A549 (cell line): Measurements from ENCODE around the gene TMTC2. TPM values are rescaled to one million over a fixed set of nuclear protein-coding genes. Genes with fewer than 3 reads are reported as not detected.

ENCODE experiments used
- ATAC-seq, 2 experiments: fragments of 200-7000 bp in 1 of 2; fragments of >200 bp in 1 of 2; cut with Nextera tagmentation in 1 of 2; cut with Tn5 transposase in 1 of 2; 3 replicates each; pipeline versions ENCODE4 v1.8.0 to v1.9.1; 2018 to 2020; ENCODE audit warnings: mild to moderate bottlenecking in 1 of 2, moderate library complexity in 1 of 2
- CTCF ChIA-PET: fragments of 300-600 bp; sonication (Branson Sonifier 250); formaldehyde crosslinking; extraction: SDS; loops from one replicate; lab custom pipeline; 2021; ENCODE audit warnings: antibody characterized with exemption, inconsistent platforms; lab: Yijun Ruan, JAX
- POLR2A ChIA-PET: fragments of 350-600 bp; formaldehyde crosslinking; extraction: SDS; loops from one replicate; lab custom pipeline; 2021; ENCODE audit warnings: antibody characterized with exemption, inconsistent platforms; lab: Yijun Ruan, JAX
- DNase-seq, 2 experiments: peaks; one replicate each; pipeline versions ENCODE4 v3.0.0 to v3.0.0-alpha.2; 2011 to 2016; ENCODE audit warnings: low read depth in 1 of 2, low spot score in 1 of 2
- FAIRE-seq: peaks from 2 replicates; lab custom pipeline; 2011; peaks lifted over from hg19 to GRCh38; lab: Jason Lieb, UNC
- H3K27ac ChIP-seq, 2 experiments: fragments of >200 bp; sonication (Bioruptor Twin); formaldehyde crosslinking; 3 replicates each; pipeline ENCODE4 v1.5.1; 2016 to 2017
- H3K4me1 ChIP-seq: fragments of >200 bp; sonication (Bioruptor Twin); formaldehyde crosslinking; 3 replicates; pipeline ENCODE4 v1.6.1; 2016
- H3K4me2 ChIP-seq: fragments of >200 bp; sonication (Bioruptor Twin); formaldehyde crosslinking; 3 replicates; pipeline ENCODE4 v1.6.1; 2016
- H3K4me3 ChIP-seq: fragments of >200 bp; sonication (Bioruptor Twin); formaldehyde crosslinking; 3 replicates; pipeline ENCODE4 v1.5.1; 2016
- H3K9me3 ChIP-seq: fragments of >200 bp; sonication (Bioruptor Twin); formaldehyde crosslinking; 3 replicates; pipeline ENCODE4 v1.6.1; 2016
- CBX8 ChIP-seq: fragments of 200-600 bp; sonication (generic); IDR thresholded peaks from 2 replicates; pipeline ENCODE4 v1.6.1; 2016
- CHD2 ChIP-seq: fragments of 150-350 bp; IDR thresholded peaks from 2 replicates; pipeline ENCODE4 v1.6.1; 2014; ENCODE audit warnings: low read length; ENCODE audit not compliant: partially characterized antibody
- CHD4 ChIP-seq: fragments of 200-600 bp; sonication (generic); IDR thresholded peaks from 2 replicates; pipeline ENCODE4 v1.6.1; 2016; ENCODE audit warnings: antibody characterized with exemption, mild to moderate bottlenecking, borderline replicate concordance
- EHMT2 ChIP-seq: fragments of 200-600 bp; sonication (generic); IDR thresholded peaks from 2 replicates; pipeline ENCODE4 v1.6.1; 2016; ENCODE audit warnings: antibody characterized with exemption, low read depth, mild to moderate bottlenecking, moderate library complexity
- HDAC2 ChIP-seq: fragments of 200-600 bp; sonication (generic); IDR thresholded peaks from 2 replicates; pipeline ENCODE4 v1.6.1; 2016
- HES2 ChIP-seq: fragments of >200 bp; sonication (Bioruptor Twin); formaldehyde crosslinking; IDR thresholded peaks from 2 replicates; pipeline ENCODE4 v1.6.1; 2016
- HOXB13 ChIP-seq: fragments of 250-450 bp; sonication (Bioruptor Pico); IDR thresholded peaks from 2 replicates; pipeline ENCODE4 v1.5.0; 2020; ENCODE audit warnings: low read depth, mild to moderate bottlenecking, moderate library complexity
- MAFK ChIP-seq: fragments of 450-650 bp; IDR thresholded peaks from 2 replicates; pipeline ENCODE4 v1.6.1; 2014; ENCODE audit not compliant: partially characterized antibody
- MYC ChIP-seq: IDR thresholded peaks from 2 replicates; pipeline ENCODE4 v1.6.1; 2012; ENCODE audit warnings: mild to moderate bottlenecking, inconsistent platforms, low read length, improper control_type of control experiment, borderline replicate concordance
- NFE2L2 ChIP-seq: fragments of 150-350 bp; conservative IDR thresholded peaks from 2 replicates; pipeline ENCODE4 v1.6.1; 2014; ENCODE audit warnings: low read length
- NPAS2 ChIP-seq: fragments of 250-450 bp; sonication (Bioruptor Pico); IDR thresholded peaks from 2 replicates; pipeline ENCODE4 v1.8.0; 2022; ENCODE audit warnings: mild to moderate bottlenecking, moderate library complexity, borderline replicate concordance
- PBX3 ChIP-seq: IDR thresholded peaks from 2 replicates; pipeline ENCODE4 v1.6.1; 2012
- PHF8 ChIP-seq: fragments of 200-600 bp; sonication (generic); IDR thresholded peaks from 2 replicates; pipeline ENCODE4 v1.6.1; 2016; ENCODE audit warnings: low read depth, mild to moderate bottlenecking, antibody characterized with exemption, moderate library complexity, borderline replicate concordance
- POLR2A ChIP-seq: IDR thresholded peaks from 2 replicates; pipeline ENCODE4 v1.6.1; 2012; ENCODE audit warnings: mild to moderate bottlenecking, low read length
- RAD21 ChIP-seq, 2 experiments: fragments of >200 bp in 1 of 2; sonication (Bioruptor Twin) in 1 of 2; formaldehyde crosslinking in 1 of 2; IDR thresholded peaks in 1 of 2; conservative IDR thresholded peaks in 1 of 2; 2 replicates in 1 of 2; 3 replicates in 1 of 2; pipeline ENCODE4 v1.6.1; 2012 to 2018; ENCODE audit warnings: inconsistent platforms in 1 of 2
- RARB ChIP-seq: fragments of 250-450 bp; sonication (Bioruptor Pico); IDR thresholded peaks from 2 replicates; pipeline ENCODE4 v1.8.0; 2021; ENCODE audit warnings: mild to moderate bottlenecking, moderate library complexity
- REST ChIP-seq: fragments of 200-600 bp; sonication (generic); IDR thresholded peaks from 2 replicates; pipeline ENCODE4 v1.6.1; 2016; ENCODE audit warnings: antibody characterized with exemption, mild to moderate bottlenecking, moderate library complexity
- RFX5 ChIP-seq: fragments of 450-650 bp; IDR thresholded peaks from 2 replicates; pipeline ENCODE4 v1.7.1; 2014; ENCODE audit warnings: antibody characterized with exemption, mild to moderate bottlenecking, moderate library complexity
- SMC3 ChIP-seq: fragments of >200 bp; sonication (Bioruptor Twin); formaldehyde crosslinking; IDR thresholded peaks from 3 replicates; pipeline ENCODE4 v1.6.1; 2018; ENCODE audit warnings: inconsistent platforms
- TFCP2L1 ChIP-seq: fragments of 250-450 bp; sonication (Bioruptor Pico); IDR thresholded peaks from 2 replicates; pipeline ENCODE4 v1.5.0; 2021; ENCODE audit warnings: mild to moderate bottlenecking
- ZC3H11A ChIP-seq: fragments of 450-650 bp; IDR thresholded peaks from 2 replicates; pipeline ENCODE4 v1.6.1; 2014; ENCODE audit warnings: antibody characterized with exemption, mild to moderate bottlenecking
- ZFP36 ChIP-seq: fragments of 450-650 bp; IDR thresholded peaks from 2 replicates; pipeline ENCODE4 v1.6.1; 2014; ENCODE audit warnings: borderline replicate concordance; ENCODE audit not compliant: partially characterized antibody
- ZNF302 ChIP-seq: fragments of 250-450 bp; sonication (Bioruptor Pico); IDR thresholded peaks from 2 replicates; pipeline ENCODE4 v1.9.0; 2021; ENCODE audit warnings: inconsistent platforms, mild to moderate bottlenecking, moderate library complexity
- WGBS: methylation state at CpG from one replicate; pipeline ENCODE4 v1.1.6; 2017; ENCODE audit errors: missing lambda C conversion rate; 5-methylcytosine and 5-hydroxymethylcytosine counted together
- polyA plus RNA-seq, 4 experiments: library from polyadenylated mRNA; depleted of rRNA in 3 of 4; stranded (reverse); fragments of >200 nt; fragmentation: RNase III in 1 of 4; extraction: RNeasy Plus Mini Kit Qiagen cat#74134 plus additional on column Dnase treatment in 1 of 4; gene quantifications; 2 replicates in 3 of 4; 3 replicates in 1 of 4; pipeline ENCODE4 v1.2.3, GENCODE V29; 2011 to 2017
- TF ChIP-seq, protein P1 (sequence below): IDR thresholded peaks from 2 replicates; pipeline ENCODE4 v1.6.1; 2012
- TF ChIP-seq, protein P2 (sequence below): fragments of >200 bp; sonication (Bioruptor Twin); formaldehyde crosslinking; IDR thresholded peaks from 3 replicates; pipeline ENCODE4 v1.5.1; 2016
- TF ChIP-seq, protein P3 (sequence below): fragments of 450-650 bp; IDR thresholded peaks from 2 replicates; pipeline ENCODE4 v1.6.1; 2014; ENCODE audit warnings: antibody characterized with exemption
- TF ChIP-seq, protein P4 (sequence below): fragments of 250-450 bp; sonication (Bioruptor Pico); IDR thresholded peaks from 2 replicates; pipeline ENCODE4 v1.5.0; 2020; ENCODE audit warnings: low read depth, mild to moderate bottlenecking, moderate library complexity

The TMTC2 gene
- polyA plus RNA-seq, 2 of the 4 experiments (the other 2 are of a cell fraction): 1.8 to 5.3 TPM

- FAIRE-seq: no peak
- Histone ChIP-seq H3K27ac (no peak overlapping the region), H3K9me3 (no peaks in the 10 kb centered on the region), H3K4me1 (no peaks in the 10 kb centered on the region), H3K4me3 (no peak overlapping the region), H3K4me2 (no peak overlapping the region)
- DNase-seq: no peak
- TF ChIP-seq ZFP36 (no peak), PHF8 (no peak), RARB (CRISPR knock-in tag) (no peak), NPAS2 (CRISPR knock-in tag) (no peak), SMC3 (no peak), TFCP2L1 (CRISPR knock-in tag) (no peak), MYC (no peak), HES2 (no peak), HOXB13 (no peak), CHD4 (no peak), REST (no peak), EHMT2 (no peak), POLR2A (no peak), RFX5 (no peak), HDAC2 (no peak), NFE2L2 (no peak), ZNF302 (CRISPR knock-in tag) (no peak), MAFK (no peak), CHD2 (no peak)
- TF ChIP-seq, protein P1, sequence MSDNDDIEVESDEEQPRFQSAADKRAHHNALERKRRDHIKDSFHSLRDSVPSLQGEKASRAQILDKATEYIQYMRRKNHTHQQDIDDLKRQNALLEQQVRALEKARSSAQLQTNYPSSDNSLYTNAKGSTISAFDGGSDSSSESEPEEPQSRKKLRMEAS: no peak
- POLR2A ChIA-PET: no interaction called here
- no peak for ATAC-seq
- CTCF ChIA-PET: no interaction called here
Measured at GRCh38 chr12:82870771-82871377, 184.2 kb downstream of the TMTC2 start.

GRCh38 chr12:82872088-82872487, 185.4 kb downstream of the TMTC2 start:
- no peak overlapping the region for H3K27ac ChIP-seq
- TF ChIP-seq CBX8: no peak
- no peak for TF ChIP-seq SMC3
- TF ChIP-seq, protein P2, sequence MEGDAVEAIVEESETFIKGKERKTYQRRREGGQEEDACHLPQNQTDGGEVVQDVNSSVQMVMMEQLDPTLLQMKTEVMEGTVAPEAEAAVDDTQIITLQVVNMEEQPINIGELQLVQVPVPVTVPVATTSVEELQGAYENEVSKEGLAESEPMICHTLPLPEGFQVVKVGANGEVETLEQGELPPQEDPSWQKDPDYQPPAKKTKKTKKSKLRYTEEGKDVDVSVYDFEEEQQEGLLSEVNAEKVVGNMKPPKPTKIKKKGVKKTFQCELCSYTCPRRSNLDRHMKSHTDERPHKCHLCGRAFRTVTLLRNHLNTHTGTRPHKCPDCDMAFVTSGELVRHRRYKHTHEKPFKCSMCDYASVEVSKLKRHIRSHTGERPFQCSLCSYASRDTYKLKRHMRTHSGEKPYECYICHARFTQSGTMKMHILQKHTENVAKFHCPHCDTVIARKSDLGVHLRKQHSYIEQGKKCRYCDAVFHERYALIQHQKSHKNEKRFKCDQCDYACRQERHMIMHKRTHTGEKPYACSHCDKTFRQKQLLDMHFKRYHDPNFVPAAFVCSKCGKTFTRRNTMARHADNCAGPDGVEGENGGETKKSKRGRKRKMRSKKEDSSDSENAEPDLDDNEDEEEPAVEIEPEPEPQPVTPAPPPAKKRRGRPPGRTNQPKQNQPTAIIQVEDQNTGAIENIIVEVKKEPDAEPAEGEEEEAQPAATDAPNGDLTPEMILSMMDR: no peak
- no peak for TF ChIP-seq PBX3
- TF ChIP-seq, protein P3, sequence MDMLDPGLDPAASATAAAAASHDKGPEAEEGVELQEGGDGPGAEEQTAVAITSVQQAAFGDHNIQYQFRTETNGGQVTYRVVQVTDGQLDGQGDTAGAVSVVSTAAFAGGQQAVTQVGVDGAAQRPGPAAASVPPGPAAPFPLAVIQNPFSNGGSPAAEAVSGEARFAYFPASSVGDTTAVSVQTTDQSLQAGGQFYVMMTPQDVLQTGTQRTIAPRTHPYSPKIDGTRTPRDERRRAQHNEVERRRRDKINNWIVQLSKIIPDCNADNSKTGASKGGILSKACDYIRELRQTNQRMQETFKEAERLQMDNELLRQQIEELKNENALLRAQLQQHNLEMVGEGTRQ: no peak
- TF ChIP-seq ZNF302 (CRISPR knock-in tag): no peak
- no peak for TF ChIP-seq HDAC2
- no peak for TF ChIP-seq ZC3H11A
- TF ChIP-seq HOXB13: no peak
- no peak for TF ChIP-seq RAD21 (conservative IDR thresholded peaks at IDR 0.05 in 1 of 2, IDR thresholded peaks at IDR 0.05 in 1 of 2)
- TF ChIP-seq, protein P4, sequence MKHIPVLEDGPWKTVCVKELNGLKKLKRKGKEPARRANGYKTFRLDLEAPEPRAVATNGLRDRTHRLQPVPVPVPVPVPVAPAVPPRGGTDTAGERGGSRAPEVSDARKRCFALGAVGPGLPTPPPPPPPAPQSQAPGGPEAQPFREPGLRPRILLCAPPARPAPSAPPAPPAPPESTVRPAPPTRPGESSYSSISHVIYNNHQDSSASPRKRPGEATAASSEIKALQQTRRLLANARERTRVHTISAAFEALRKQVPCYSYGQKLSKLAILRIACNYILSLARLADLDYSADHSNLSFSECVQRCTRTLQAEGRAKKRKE (CRISPR knock-in tag): no peak
- FAIRE-seq: no peak
- CTCF ChIA-PET: no interaction called here
- no peaks in the 10 kb centered on the region for H3K4me1 ChIP-seq
- POLR2A ChIA-PET: no interaction called here
- H3K4me3 ChIP-seq: no peak overlapping the region
- WGBS: 59% methylated on average over 2 of the region's 2 CpGs
- no peaks in the 10 kb centered on the region for H3K9me3 ChIP-seq
- H3K4me2 ChIP-seq: no peak overlapping the region
- no peak for ATAC-seq
- DNase-seq: no peak
